Activated naive CD4-positive, alpha-beta T cell treated with anti-CD3 and anti-CD28 coated beads, Interleukin-2, amount 50 U/mL, for 24 hours (primary cell): ENCODE data around the gene LCN6.
A peak's percentile ranks its signal among the peaks of the same experiment; 100 is the strongest.
"Not testable (repeated sequence)": the region's sequence is repeated elsewhere in the genome, so short reads cannot be mapped to it uniquely, and the experiment has no call there.

ENCODE experiments used
- H3K27ac Mint-ChIP-seq: one replicate; pipeline ENCODE4 v1.8.0; 2021; ENCODE audit warnings: mild to moderate bottlenecking, mixed read lengths
- H3K27me3 Mint-ChIP-seq: one replicate; pipeline ENCODE4 v1.8.0; 2021; ENCODE audit warnings: mixed read lengths
- H3K36me3 Mint-ChIP-seq: one replicate; pipeline ENCODE4 v1.8.0; 2021; ENCODE audit warnings: mixed read lengths
- H3K4me1 Mint-ChIP-seq: one replicate; pipeline ENCODE4 v1.8.0; 2021; ENCODE audit warnings: mixed read lengths
- H3K4me3 Mint-ChIP-seq: one replicate; pipeline ENCODE4 v1.8.0; 2021; ENCODE audit warnings: mild to moderate bottlenecking, mixed read lengths
- H3K9me3 Mint-ChIP-seq: one replicate; pipeline ENCODE4 v1.8.0; 2021; ENCODE audit warnings: mixed read lengths

The LCN6 gene

GRCh38 chr9:136786983-136787382 is 38.7 kb upstream of the LCN6 start:
- H3K36me3 Mint-ChIP-seq, H3K9me3 Mint-ChIP-seq, H3K27ac Mint-ChIP-seq, H3K4me3 Mint-ChIP-seq, H3K27me3 Mint-ChIP-seq: not testable (repeated sequence)
- H3K4me1 Mint-ChIP-seq: peaks cover 18% of the 10 kb centered on the region

DNA sequence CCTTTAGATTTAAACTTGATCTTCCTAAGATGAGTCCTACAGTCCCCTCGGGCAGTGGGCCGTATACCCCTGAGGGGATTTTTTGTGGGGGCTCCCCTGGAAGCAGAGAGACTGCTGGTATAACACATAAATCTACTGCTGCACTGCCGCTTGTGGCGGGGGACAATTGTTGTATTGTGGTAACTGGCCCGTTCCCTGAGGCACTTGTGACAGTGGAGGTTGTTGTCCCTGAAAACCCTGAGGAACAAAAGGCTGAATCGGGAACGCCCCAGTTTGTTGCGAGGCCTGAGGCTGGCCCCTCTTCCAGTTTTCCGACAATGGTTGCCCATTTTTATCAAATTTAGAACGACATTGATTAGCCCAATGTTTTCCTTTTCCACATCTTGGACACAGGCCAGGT is 38.1 kb upstream of the LCN6 start:
- no peak overlapping the region for H3K4me3 Mint-ChIP-seq
- no peaks in the 10 kb centered on the region for H3K36me3 Mint-ChIP-seq
- H3K4me1 Mint-ChIP-seq: peaks cover 16% of the 10 kb centered on the region
- no peaks in the 10 kb centered on the region for H3K27me3 Mint-ChIP-seq
- no peaks in the 10 kb centered on the region for H3K9me3 Mint-ChIP-seq
- H3K27ac Mint-ChIP-seq: no peak overlapping the region

DNA sequence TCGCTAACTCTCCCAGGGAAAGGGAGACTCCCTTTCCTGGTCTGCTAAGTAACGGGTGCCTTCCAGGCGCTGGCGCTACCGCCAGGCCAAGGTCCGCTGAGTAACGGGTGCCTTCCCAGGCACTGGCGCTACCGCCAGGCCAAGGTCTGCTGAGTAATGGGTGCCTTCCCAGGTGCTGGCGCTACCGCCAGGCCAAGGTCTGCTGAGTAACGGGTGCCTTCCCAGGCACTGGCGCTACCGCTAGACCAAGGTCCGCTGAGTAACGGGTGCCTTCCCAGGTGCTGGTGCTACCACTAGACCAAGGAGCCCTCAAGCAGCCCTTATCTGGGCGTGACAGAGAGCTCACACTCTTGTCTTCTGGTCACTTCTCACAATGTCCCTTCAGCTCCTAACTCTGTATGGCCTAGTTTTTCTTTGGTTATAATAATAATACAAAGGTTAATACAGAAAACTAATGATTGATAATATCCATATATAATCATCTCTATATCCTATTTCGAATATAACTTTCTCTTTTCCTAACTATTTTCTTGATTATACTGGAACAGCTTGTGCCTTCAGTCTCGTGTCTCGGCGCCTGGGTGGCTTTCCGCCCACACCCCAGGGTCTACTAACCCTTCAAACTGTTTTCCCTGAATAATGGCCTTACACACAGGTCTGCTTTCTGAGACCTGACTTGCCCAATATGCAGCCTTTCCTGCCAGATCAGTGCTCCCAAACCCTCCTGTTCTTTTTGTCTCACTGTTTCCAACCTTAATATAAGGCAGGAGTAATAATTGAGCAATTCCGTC is 37.4 kb upstream of the LCN6 start:
- not testable (repeated sequence) for H3K4me3 Mint-ChIP-seq, H3K9me3 Mint-ChIP-seq, H3K27ac Mint-ChIP-seq, H3K27me3 Mint-ChIP-seq, H3K36me3 Mint-ChIP-seq
- H3K4me1 Mint-ChIP-seq: peaks cover 16% of the 10 kb centered on the region

DNA sequence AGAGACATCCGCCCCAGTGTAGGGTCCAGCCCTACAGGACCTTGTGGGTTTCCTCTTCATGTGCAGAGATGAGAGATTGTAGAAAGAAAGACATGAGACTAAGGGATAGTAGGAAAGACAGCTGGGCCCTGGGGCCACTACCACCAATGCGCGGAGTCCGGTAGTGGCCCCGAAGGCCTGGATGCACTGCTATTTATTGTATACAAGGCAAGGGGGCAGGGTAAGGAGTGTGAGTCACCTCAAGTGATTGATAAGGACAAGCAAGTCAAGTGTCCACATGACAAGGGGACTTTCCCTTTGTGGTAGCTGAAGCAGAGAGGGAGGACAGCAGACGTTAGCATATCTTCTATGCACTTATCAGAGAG is 36.7 kb upstream of the LCN6 start:
- Mint-ChIP-seq H3K27ac (peak overlapping the region; percentile 68), H3K4me3 (no peak overlapping the region), H3K9me3 (no peaks in the 10 kb centered on the region), H3K4me1 (peaks cover 12% of the 10 kb centered on the region), H3K36me3 (no peaks in the 10 kb centered on the region), H3K27me3 (no peaks in the 10 kb centered on the region)

GRCh38 chr9:136784249-136784996 is 36.1 kb upstream of the LCN6 start:
- Mint-ChIP-seq H3K36me3 (no peaks in the 10 kb centered on the region), H3K9me3 (no peaks in the 10 kb centered on the region), H3K4me3 (no peak overlapping the region), H3K27me3 (no peaks in the 10 kb centered on the region), H3K27ac (peak overlapping the region; percentile 68), H3K4me1 (peaks cover 12% of the 10 kb centered on the region)

DNA sequence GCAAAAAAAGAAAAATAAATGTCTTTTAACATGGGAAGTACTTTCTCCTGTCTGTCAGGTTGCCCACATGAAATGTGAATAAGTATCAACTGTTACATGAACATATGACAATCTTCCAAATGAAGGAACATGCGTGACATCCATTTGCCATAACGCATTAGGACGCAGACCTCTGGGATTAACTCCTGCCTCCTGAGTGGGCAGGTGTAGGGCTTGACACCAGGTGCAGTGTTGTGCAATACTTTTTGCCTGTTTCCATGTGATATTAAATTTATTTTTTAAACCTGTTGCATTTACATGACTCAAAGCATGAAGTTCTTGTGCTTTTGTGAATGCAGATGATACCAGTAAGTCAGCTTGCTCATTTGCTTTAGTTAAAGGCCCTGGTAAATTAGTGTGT is 34.1 kb upstream of the LCN6 start:
- Mint-ChIP-seq H3K4me1 (peaks cover 2% of the 10 kb centered on the region), H3K27me3 (peaks cover 3% of the 10 kb centered on the region), H3K36me3 (no peaks in the 10 kb centered on the region), H3K9me3 (no peaks in the 10 kb centered on the region), H3K4me3 (no peak overlapping the region), H3K27ac (no peak overlapping the region)

DNA sequence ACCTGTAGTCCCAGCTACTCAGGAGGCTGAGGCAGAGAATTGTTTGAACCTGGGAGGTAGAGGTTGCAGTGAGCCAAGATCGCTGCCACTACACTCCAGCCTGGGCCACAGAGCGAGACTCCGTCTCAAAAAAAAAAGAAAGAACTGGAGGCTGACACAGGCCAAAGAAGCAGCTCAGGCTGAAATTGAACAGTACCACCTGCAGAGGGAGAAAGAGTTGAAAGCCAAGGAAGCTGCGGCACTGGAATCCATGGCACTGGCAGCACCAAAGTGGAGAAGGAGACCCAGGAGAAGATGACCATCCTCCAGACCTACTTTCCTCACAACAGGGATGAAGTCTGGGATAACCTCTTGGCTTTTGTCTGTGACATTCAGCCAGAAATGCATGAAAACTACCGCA is 31.5 kb upstream of the LCN6 start:
- H3K4me3 Mint-ChIP-seq: no peak overlapping the region
- H3K27ac Mint-ChIP-seq: no peak overlapping the region
- no peaks in the 10 kb centered on the region for H3K36me3 Mint-ChIP-seq

DNA sequence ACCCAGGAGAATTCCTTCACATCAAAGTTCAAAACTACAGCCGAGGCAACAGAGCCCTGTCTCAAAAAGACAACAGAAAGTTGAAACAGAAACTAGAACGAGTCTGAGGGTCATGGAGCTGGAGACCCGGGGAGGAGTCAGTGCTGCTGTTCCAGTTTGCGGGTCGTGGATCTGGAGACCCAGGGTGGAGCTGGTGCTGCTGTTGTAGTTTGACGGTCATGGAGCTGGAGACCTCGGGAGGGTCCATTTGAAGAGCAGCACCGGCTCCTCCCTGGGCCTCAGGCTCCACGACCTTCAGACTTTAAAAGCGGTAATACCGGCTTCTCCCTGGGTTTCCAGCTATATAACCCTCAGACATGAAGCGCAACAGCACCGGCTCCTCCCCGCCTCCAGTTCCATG is 29.0 kb upstream of the LCN6 start:
- Mint-ChIP-seq H3K27ac (no peak overlapping the region), H3K27me3 (peaks cover 3% of the 10 kb centered on the region), H3K4me1 (no peaks in the 10 kb centered on the region), H3K9me3 (no peaks in the 10 kb centered on the region), H3K4me3 (no peak overlapping the region), H3K36me3 (no peaks in the 10 kb centered on the region)

More for the DNA sequence above, 31.5 kb upstream of the LCN6 start:
- H3K4me1 Mint-ChIP-seq: no peaks in the 10 kb centered on the region
- peaks cover 3% of the 10 kb centered on the region for H3K27me3 Mint-ChIP-seq
- no peaks in the 10 kb centered on the region for H3K9me3 Mint-ChIP-seq

DNA sequence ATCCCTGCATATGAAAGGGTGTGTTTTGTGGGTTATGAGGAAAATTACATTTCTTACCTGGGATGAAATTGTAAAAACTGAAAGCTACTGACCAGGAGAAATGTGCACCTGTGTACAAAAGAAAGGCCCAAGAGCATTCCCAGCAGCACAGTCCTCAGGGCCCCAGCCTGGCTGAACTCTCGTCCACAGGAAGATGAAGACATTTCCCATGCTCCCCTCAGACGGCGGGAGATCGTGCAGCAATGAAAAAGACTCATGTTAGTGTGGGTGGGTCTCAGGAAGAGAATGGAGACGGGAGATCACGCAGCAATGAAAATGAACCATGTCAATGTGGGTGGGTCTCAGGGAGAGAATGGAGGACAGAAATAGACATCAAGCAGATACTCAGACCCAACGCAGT is 28.6 kb upstream of the LCN6 start:
- H3K27me3 Mint-ChIP-seq: peaks cover 3% of the 10 kb centered on the region
- no peaks in the 10 kb centered on the region for H3K36me3 Mint-ChIP-seq
- H3K9me3 Mint-ChIP-seq: no peaks in the 10 kb centered on the region
- H3K4me1 Mint-ChIP-seq: no peaks in the 10 kb centered on the region
- no peak overlapping the region for H3K27ac Mint-ChIP-seq
- no peak overlapping the region for H3K4me3 Mint-ChIP-seq

DNA sequence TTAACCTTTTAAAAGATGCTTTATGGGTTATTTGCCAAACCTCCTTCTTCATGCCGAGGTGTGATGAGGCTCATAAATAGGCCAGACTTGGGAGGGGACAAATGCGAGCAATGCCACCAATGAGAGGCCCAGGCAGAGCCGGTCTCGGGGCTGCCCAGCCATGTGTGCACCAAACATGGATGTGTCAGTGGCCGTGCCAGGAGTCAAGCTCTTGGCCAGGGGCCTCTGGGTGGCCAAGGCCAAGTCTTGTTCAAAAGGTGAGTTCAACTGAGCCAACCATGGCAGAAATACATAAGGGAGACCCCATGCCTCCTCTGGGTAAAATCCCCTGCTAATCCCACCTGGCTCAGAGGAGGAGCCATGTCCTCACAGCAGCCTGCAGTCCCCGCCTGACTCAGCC is 26.9 kb upstream of the LCN6 start:
- Mint-ChIP-seq H3K36me3 (no peaks in the 10 kb centered on the region), H3K27me3 (peaks cover 3% of the 10 kb centered on the region), H3K4me3 (no peak overlapping the region), H3K4me1 (no peaks in the 10 kb centered on the region), H3K9me3 (no peaks in the 10 kb centered on the region), H3K27ac (no peak overlapping the region)

DNA sequence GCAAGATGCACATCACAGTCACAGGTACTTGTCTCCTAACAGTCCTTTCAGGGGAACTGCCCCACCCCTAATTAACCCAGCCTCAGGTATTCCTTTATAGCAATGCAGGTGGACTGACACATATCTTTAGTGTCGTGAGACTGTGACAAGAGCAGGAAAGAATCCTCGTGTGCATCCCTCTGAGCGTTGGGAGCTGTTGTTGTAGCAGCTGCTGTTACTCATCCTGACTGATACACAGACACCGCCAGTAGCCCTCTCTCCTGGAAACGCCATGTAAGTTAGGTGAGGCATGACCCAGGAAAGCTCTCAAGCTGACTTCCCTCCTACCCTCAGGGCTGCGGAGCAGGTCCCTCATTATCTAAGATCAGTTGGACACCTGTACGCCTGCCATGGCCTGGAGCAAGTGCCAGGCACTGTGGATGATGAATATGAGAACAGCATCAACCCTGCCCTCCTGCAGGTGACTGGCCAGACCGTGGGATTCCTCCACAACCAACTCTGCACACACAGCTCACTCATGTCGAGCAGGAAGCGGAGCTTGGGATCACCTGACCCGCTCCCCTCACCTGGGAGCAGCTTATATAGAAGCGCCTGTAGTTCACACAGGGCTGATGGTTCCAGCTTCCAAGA is 26.2 kb upstream of the LCN6 start:
- H3K4me3 Mint-ChIP-seq: no peak overlapping the region
- H3K4me1 Mint-ChIP-seq: no peaks in the 10 kb centered on the region
- H3K9me3 Mint-ChIP-seq: no peaks in the 10 kb centered on the region
- H3K36me3 Mint-ChIP-seq: no peaks in the 10 kb centered on the region
- H3K27ac Mint-ChIP-seq: no peak overlapping the region
- H3K27me3 Mint-ChIP-seq: peaks cover 3% of the 10 kb centered on the region

GRCh38 chr9:136773386-136774044 is 25.2 kb upstream of the LCN6 start:
- H3K4me3 Mint-ChIP-seq: no peak overlapping the region
- no peak overlapping the region for H3K27ac Mint-ChIP-seq
- H3K36me3 Mint-ChIP-seq: no peaks in the 10 kb centered on the region
- H3K9me3 Mint-ChIP-seq: no peaks in the 10 kb centered on the region
- no peaks in the 10 kb centered on the region for H3K4me1 Mint-ChIP-seq
- H3K27me3 Mint-ChIP-seq: peaks cover 3% of the 10 kb centered on the region

DNA sequence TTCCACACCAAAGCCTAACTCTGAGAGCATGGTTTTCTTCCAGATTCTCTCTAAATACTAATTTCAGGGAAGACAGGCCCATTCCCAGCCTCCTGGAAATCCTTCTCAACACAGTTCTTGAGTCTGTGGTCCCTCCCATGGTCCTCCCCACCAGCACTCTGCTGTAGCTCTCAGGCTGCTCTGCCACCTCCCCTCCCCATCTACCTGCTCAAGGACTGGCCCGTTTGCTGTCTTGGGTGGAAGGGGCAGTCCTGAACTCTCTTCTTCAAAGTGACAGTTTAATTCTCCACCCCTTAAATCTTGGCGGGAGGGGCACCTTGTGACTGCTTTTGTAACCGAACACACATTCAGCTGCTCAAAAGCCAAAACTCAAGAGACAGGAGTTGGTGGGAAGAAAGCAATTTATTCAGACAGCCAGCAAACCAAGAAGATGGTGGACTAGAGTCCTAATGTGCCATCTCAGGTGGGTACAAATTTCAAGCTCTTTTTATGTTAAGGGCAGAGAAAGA is 23.6 kb upstream of the LCN6 start:
- no peaks in the 10 kb centered on the region for H3K9me3 Mint-ChIP-seq
- no peaks in the 10 kb centered on the region for H3K36me3 Mint-ChIP-seq
- H3K27me3 Mint-ChIP-seq: peaks cover 2% of the 10 kb centered on the region
- H3K4me1 Mint-ChIP-seq: peaks cover 2% of the 10 kb centered on the region
- no peak overlapping the region for H3K27ac Mint-ChIP-seq
- no peak overlapping the region for H3K4me3 Mint-ChIP-seq

DNA sequence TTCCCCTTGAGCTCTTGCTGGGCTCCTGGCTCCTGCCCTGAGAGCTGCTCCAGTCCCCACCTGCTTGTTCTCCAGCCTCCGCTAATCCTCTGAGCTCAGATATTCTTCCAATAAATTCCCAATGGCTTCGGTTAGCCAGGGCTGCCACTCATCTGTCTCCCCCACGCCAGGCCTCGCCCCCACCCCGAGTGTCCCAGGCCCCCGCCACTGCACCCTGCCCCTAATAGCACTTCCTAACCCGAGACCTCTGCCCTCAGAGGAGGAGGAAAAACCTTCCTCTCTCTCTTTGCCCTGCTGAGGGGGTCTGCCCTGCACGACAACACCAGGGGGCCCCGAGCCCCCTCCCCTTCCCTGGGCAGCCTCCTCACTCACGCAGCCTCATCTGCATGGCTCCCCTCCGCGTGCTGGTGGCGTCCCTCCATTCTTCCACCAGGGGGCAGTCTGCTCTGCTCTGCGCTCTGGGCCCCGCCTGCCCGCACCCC is 21.4 kb upstream of the LCN6 start:
- H3K9me3 Mint-ChIP-seq: no peaks in the 10 kb centered on the region
- H3K4me1 Mint-ChIP-seq: peaks cover 6% of the 10 kb centered on the region
- peaks cover 4% of the 10 kb centered on the region for H3K27me3 Mint-ChIP-seq
- H3K36me3 Mint-ChIP-seq: no peaks in the 10 kb centered on the region
- no peak overlapping the region for H3K27ac Mint-ChIP-seq
- no peak overlapping the region for H3K4me3 Mint-ChIP-seq

DNA sequence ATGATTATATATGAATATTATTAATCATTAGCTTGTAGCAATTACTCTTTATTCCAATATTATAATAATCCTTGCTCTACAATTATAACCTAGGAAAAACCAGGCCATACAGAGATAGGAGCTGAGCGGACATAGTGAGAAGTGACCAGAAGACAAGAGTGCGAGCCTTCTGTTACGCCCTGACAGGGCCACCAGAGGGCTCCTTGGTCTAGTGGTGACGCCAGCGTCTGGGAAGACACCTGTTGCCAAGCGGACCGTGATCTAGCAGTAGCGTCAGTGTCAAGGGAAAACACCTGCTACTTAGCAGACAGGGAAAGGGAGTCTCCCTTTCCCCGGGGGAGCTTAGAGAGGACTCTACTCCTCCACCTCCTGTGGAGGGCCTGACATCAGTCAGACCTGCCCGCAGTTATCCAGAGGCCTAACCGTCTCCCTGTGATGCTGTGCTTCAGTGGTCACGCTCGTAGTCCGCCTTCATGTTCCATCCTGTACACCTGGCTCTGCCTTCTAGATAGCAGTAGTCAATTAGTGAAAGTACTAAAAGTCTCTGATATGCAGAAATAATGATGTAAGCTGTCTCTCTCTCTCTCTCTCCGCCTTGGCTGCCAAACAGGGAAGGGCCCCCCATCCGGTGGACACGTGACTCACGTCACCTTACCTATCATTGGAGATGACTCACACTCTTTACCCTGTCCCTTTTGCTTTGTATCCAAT is 18.2 kb upstream of the LCN6 start:
- peak overlapping the region; percentile 70 for H3K27ac Mint-ChIP-seq
- H3K9me3 Mint-ChIP-seq, H3K27me3 Mint-ChIP-seq, H3K4me3 Mint-ChIP-seq, H3K4me1 Mint-ChIP-seq, H3K36me3 Mint-ChIP-seq: not testable (repeated sequence)
